Omental fat pad (tissue), 4 donors: ENCODE measurements around the gene SLCO3A1. TPM values are rescaled to one million over a fixed set of nuclear protein-coding genes. Genes with fewer than 3 reads are reported as not detected.

Experiments used
- ATAC-seq: fragments of 150-250 bp; one replicate; pipeline ENCODE4 v1.9.1; 2016; ENCODE audit warnings: mild to moderate bottlenecking, moderate library complexity; ENCODE audit not compliant: low FRiP score
- DNase-seq: peaks from one replicate; pipeline ENCODE4 v3.0.0-alpha.2; 2019; ENCODE audit warnings: low spot score
- CTCF ChIP-seq, 3 donors: fragments of 450-650 bp; IDR thresholded peaks; one replicate each; pipeline ENCODE4 v1.5.1; 2016 to 2017; ENCODE audit warnings: antibody characterized with exemption in 3 of 3, mild to moderate bottlenecking in 3 of 3, moderate library complexity in 2 of 3
- total RNA-seq, 4 donors: library from RNA; depleted of rRNA; stranded (reverse); fragments of >200 nt; gene quantifications; one replicate each; pipeline ENCODE4 v1.1.0, GENCODE V29; 2016

SLCO3A1 gene
- total RNA-seq, 4 donors from 2014 or later: 12.3 to 21.8 (median 14.8) TPM

GRCh38 chr15:91921843-91922198, 68.3 kb downstream of the SLCO3A1 start:
- ATAC-seq: no peak
- DNase-seq: no peak
- TF ChIP-seq CTCF (IDR thresholded peaks at IDR 0.05): no peak

- TF ChIP-seq CTCF (IDR thresholded peaks at IDR 0.05): no peak
- ATAC-seq (no peak), DNase-seq (no peak)
These were observed 69.4 kb downstream of the SLCO3A1 start for GRCh38 chr15:91922646-91923547.

- no peak for DNase-seq
- no peak for TF ChIP-seq CTCF (IDR thresholded peaks at IDR 0.05)
- no peak for ATAC-seq
These were observed 70.7 kb downstream of the SLCO3A1 start for GRCh38 chr15:91924183-91924582.

- ATAC-seq (no peak), DNase-seq (no peak)
- TF ChIP-seq CTCF (IDR thresholded peaks at IDR 0.05): no peak
These were observed 71.5 kb downstream of the SLCO3A1 start for GRCh38 chr15:91924837-91925495.

- no peak for TF ChIP-seq CTCF (IDR thresholded peaks at IDR 0.05)
- DNase-seq: no peak
- no peak for ATAC-seq
These were observed 72.3 kb downstream of the SLCO3A1 start for GRCh38 chr15:91925794-91926193.

- ATAC-seq: peak; percentile 48
- no peak for DNase-seq
- no peak for TF ChIP-seq CTCF (IDR thresholded peaks at IDR 0.05)
These were observed 73.4 kb downstream of the SLCO3A1 start for GRCh38 chr15:91926908-91927270.

GRCh38 chr15:91927585-91927984, 74.1 kb downstream of the SLCO3A1 start:
- ATAC-seq: no peak
- no peak for TF ChIP-seq CTCF (IDR thresholded peaks at IDR 0.05)
- no peak for DNase-seq
